HepG2 (cell line): Measurements from ENCODE around the gene SUPT6H. TPM values are rescaled to one million over a fixed set of nuclear protein-coding genes. Genes with fewer than 3 reads are reported as not detected.
A peak's percentile ranks its signal among the peaks of the same experiment; 100 is the strongest.

Experiments used
- AHDC1 ChIP-seq: sonication (generic); formaldehyde crosslinking; IDR thresholded peaks from 2 replicates; pipeline ENCODE4 v1.5.1; 2020; ENCODE audit warnings: mild to moderate bottlenecking, missing genetic modification reagents, borderline replicate concordance
- ARID4A ChIP-seq: sonication (generic); formaldehyde crosslinking; IDR thresholded peaks from 2 replicates; pipeline ENCODE4 v1.5.0; 2020; ENCODE audit warnings: mild to moderate bottlenecking, missing genetic modification reagents, borderline replicate concordance
- BORCS8-MEF2B ChIP-seq: sonication (generic); formaldehyde crosslinking; IDR thresholded peaks from 2 replicates; pipeline ENCODE4 v1.8.0; 2022; ENCODE audit warnings: mild to moderate bottlenecking, missing genetic modification reagents
- EZH2 ChIP-seq: conservative IDR thresholded peaks from 2 replicates; pipeline ENCODE4 v1.6.1; 2012; ENCODE audit warnings: mild to moderate bottlenecking, low read depth, low read length, moderate library complexity
- HMG20A ChIP-seq: IDR thresholded peaks from 2 replicates; pipeline ENCODE4 v1.6.1; 2016; ENCODE audit warnings: borderline replicate concordance
- HOXA3 ChIP-seq: sonication (generic); formaldehyde crosslinking; IDR thresholded peaks from 2 replicates; pipeline ENCODE4 v1.5.0; 2020; ENCODE audit warnings: missing genetic modification reagents
- KLF9 ChIP-seq: IDR thresholded peaks from 2 replicates; pipeline ENCODE4 v1.6.1; 2016; ENCODE audit warnings: low read depth
- MED8 ChIP-seq: sonication (generic); formaldehyde crosslinking; IDR thresholded peaks from 2 replicates; pipeline ENCODE4 v1.8.1; 2023; ENCODE audit warnings: mild to moderate bottlenecking, missing genetic modification reagents; ENCODE audit not compliant: insufficient replicate concordance
- MTF2 ChIP-seq: sonication (generic); formaldehyde crosslinking; IDR thresholded peaks from 2 replicates; pipeline ENCODE4 v1.5.0; 2020; ENCODE audit warnings: missing genetic modification reagents, borderline replicate concordance
- NCOA2 ChIP-seq: sonication (generic); formaldehyde crosslinking; IDR thresholded peaks from 2 replicates; pipeline ENCODE4 v1.8.0; 2022; ENCODE audit warnings: inconsistent platforms
- SNAI1 ChIP-seq: sonication (generic); formaldehyde crosslinking; IDR thresholded peaks from 2 replicates; pipeline ENCODE4 v1.5.0; 2020; ENCODE audit warnings: mild to moderate bottlenecking, missing genetic modification reagents, borderline replicate concordance
- ZNF17 ChIP-seq: sonication (generic); formaldehyde crosslinking; IDR thresholded peaks from 2 replicates; pipeline ENCODE4 v1.5.0; 2020; ENCODE audit warnings: mild to moderate bottlenecking, missing genetic modification reagents
- ZNF224 ChIP-seq: sonication (generic); formaldehyde crosslinking; IDR thresholded peaks from 2 replicates; pipeline ENCODE4 v1.5.0; 2020; ENCODE audit warnings: mild to moderate bottlenecking, missing genetic modification reagents
- ZNF550 ChIP-seq: sonication (generic); formaldehyde crosslinking; IDR thresholded peaks from 2 replicates; pipeline ENCODE4 v1.4.0; 2020; ENCODE audit warnings: mild to moderate bottlenecking, missing genetic modification reagents, borderline replicate concordance
- ZNF781 ChIP-seq: sonication (generic); formaldehyde crosslinking; IDR thresholded peaks from 2 replicates; pipeline ENCODE4 v1.5.1; 2020; ENCODE audit warnings: borderline replicate concordance, mild to moderate bottlenecking, missing genetic modification reagents; ENCODE audit errors: not compliant biosample characterization
- polyA plus RNA-seq, 8 experiments: library from polyadenylated mRNA; depleted of rRNA in 3 of 8; stranded (reverse) in 7 of 8; unstranded in 1 of 8; fragments of >200 nt; fragmentation: Illumina TruSeq in 4 of 8; extraction: Trizol in 4 of 8; gene quantifications; 2 replicates each; pipeline versions ENCODE4 v1.2.1 to v1.2.3, GENCODE V29; 2011 to 2016; ENCODE audit warnings: low read depth in 4 of 8, missing spikeins in 1 of 8, mixed read lengths in 1 of 8; ENCODE audit not compliant: insufficient read depth in 1 of 8
- total RNA-seq, 5 experiments: library from RNA; depleted of rRNA; stranded (reverse); fragments of >200 nt; fragmentation: Illumina TruSeq; extraction: Trizol; gene quantifications; 2 replicates each; pipeline ENCODE4 v1.2.3, GENCODE V29; 2016; ENCODE audit warnings: low read depth in 1 of 5
- TF ChIP-seq, protein P1 (sequence below): sonication (generic); formaldehyde crosslinking; IDR thresholded peaks from 2 replicates; pipeline ENCODE4 v1.4.0; 2020; ENCODE audit warnings: missing genetic modification reagents

Gene SUPT6H
- total and polyA plus RNA-seq, 2 of the 13 experiments (the other 11 are each of a cell fraction or from before 2014, with no cell fraction given), result 32.7 to 39.9 TPM

DNA sequence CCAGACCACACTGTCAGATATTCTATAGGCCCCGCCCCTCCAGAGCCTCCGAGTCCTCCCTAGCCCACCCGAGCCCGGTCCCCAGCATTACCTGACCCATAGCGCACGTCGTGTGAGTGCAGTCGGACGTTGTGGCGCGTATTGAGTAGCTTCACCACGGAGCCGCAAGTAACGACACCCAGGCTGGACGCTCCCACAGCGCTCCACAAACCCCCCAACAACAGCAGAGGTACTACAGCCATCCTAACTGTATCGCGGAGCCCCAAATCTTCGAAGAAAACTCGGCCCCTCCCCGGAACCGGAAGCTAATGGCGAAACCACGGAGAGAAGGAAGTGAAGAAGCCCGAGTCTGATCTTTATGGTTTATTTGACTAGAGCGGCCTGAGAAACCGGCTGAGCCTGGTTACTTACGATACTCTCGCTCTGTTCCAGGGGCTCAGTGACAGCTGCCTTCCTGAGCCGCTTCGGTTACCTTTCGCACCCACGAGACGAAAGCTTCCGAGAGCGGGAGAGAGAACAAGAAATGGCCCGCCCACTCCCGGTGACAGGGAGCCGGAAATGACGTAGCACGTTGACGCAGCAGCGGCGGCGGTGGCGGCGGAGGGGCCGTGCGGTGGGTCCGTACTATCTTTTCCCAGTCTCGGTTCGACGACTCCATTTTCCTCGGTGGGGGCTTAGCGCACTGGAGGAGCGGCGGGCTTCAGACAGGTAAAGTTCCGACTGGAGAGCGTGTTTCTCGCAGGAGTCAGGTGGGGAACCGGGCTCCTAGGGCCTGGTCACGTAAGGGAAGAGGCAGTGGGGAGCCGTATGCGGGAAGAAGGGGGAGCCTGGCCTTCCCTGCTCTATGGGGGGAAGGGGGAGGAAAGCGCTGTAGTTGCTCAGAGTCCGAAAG, at the start of gene SUPT6H, which contains the start of gene SDF2 (continued):
- TF ChIP-seq ARID4A (CRISPR knock-in tag) (peak; percentile 95; the same call in 1 of the 2 replicates), ZNF781 (CRISPR knock-in tag) (peak; percentile 8), ZNF17 (CRISPR knock-in tag) (no peak), KLF9 (peak; percentile 72; the same call in 1 of the 2 replicates), MTF2 (CRISPR knock-in tag) (peak; percentile 41; the same call in 1 of the 2 replicates), HOXA3 (CRISPR knock-in tag) (peak; percentile 92), HMG20A (CRISPR knock-in tag) (no peak), ZNF224 (peak; percentile 34; the same call in 1 of the 2 replicates), SNAI1 (CRISPR knock-in tag) (0 out of 2 replicates have a peak, but pooled peaks have one; percentile 10), EZH2 (no peak), NCOA2 (CRISPR knock-in tag) (peak; percentile 46), BORCS8-MEF2B (CRISPR knock-in tag) (no peak), AHDC1 (CRISPR knock-in tag) (peak; percentile 57; the same call in 1 of the 2 replicates), MED8 (CRISPR knock-in tag) (no peak), ZNF550 (CRISPR knock-in tag) (no peak; the same call in 1 of the 2 replicates)
- TF ChIP-seq, protein P1, sequence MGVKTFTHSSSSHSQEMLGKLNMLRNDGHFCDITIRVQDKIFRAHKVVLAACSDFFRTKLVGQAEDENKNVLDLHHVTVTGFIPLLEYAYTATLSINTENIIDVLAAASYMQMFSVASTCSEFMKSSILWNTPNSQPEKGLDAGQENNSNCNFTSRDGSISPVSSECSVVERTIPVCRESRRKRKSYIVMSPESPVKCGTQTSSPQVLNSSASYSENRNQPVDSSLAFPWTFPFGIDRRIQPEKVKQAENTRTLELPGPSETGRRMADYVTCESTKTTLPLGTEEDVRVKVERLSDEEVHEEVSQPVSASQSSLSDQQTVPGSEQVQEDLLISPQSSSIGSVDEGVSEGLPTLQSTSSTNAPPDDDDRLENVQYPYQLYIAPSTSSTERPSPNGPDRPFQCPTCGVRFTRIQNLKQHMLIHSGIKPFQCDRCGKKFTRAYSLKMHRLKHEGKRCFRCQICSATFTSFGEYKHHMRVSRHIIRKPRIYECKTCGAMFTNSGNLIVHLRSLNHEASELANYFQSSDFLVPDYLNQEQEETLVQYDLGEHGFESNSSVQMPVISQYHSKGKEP, result 0 out of 2 replicates have a peak, but pooled peaks have one; percentile 16
